Neural progenitor cell (in vitro differentiated cells): ENCODE measurements around the gene NPIPB2.

ENCODE experiments used
- EZH2 ChIP-seq: fragments of 200-600 bp; sonication (generic); IDR thresholded peaks from 2 replicates; pipeline ENCODE4 v1.6.1; 2017; ENCODE audit warnings: antibody characterized with exemption, mild to moderate bottlenecking, moderate library complexity
- EZH2phosphoT487 ChIP-seq: fragments of 200-600 bp; sonication (generic); IDR thresholded peaks from 2 replicates; pipeline ENCODE4 v1.6.1; 2017; ENCODE audit warnings: antibody characterized with exemption
- TF ChIP-seq, protein P1 (sequence below): fragments of 200-600 bp; sonication (generic); IDR thresholded peaks from 2 replicates; pipeline ENCODE4 v1.5.1; 2017; ENCODE audit warnings: antibody characterized with exemption, mild to moderate bottlenecking

DNA sequence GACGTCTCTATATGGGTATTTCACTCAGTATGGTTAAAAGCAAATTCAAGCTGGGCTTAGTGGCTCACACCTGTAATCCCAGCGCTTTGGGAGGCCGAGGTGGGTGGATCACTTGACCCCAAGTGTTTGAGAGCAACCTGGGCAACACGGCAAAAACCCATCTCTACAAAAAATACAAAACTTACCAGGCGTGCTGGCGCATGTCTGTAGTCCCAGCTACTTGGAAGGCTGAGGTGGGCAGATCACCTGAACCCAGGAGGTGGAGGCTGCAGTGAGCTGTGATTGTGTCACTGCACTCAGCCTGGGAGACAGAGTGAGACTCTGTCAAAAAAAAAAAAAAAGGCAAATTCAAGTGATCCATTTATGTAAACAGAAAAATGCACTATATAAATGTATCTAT lies 21.9 kb upstream of the NPIPB2 start:
- TF ChIP-seq, protein P1, sequence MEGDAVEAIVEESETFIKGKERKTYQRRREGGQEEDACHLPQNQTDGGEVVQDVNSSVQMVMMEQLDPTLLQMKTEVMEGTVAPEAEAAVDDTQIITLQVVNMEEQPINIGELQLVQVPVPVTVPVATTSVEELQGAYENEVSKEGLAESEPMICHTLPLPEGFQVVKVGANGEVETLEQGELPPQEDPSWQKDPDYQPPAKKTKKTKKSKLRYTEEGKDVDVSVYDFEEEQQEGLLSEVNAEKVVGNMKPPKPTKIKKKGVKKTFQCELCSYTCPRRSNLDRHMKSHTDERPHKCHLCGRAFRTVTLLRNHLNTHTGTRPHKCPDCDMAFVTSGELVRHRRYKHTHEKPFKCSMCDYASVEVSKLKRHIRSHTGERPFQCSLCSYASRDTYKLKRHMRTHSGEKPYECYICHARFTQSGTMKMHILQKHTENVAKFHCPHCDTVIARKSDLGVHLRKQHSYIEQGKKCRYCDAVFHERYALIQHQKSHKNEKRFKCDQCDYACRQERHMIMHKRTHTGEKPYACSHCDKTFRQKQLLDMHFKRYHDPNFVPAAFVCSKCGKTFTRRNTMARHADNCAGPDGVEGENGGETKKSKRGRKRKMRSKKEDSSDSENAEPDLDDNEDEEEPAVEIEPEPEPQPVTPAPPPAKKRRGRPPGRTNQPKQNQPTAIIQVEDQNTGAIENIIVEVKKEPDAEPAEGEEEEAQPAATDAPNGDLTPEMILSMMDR, result no peak
- no peak for TF ChIP-seq EZH2
- no peak for TF ChIP-seq EZH2phosphoT487
